HL-60 (cell line): ENCODE data around the gene DNM3.

Experiments
- CTCF ChIP-seq: IDR thresholded peaks from one replicate; pipeline ENCODE4 v1.5.1; 2011; ENCODE audit warnings: low read length, control low read depth, inconsistent platforms; ENCODE audit not compliant: insufficient read depth
- REST ChIP-seq: IDR thresholded peaks from 2 replicates; pipeline ENCODE4 v1.6.1; 2012; ENCODE audit warnings: low read depth; ENCODE audit not compliant: insufficient replicate concordance

GRCh38 chr1:171919891-171920887 lies 78.9 kb downstream of the DNM3 start:
- TF ChIP-seq CTCF (no peak), REST (no peak)
